H1 (cell line): ENCODE data around the gene ARHGEF6. TPM values are rescaled to one million over a fixed set of nuclear protein-coding genes. Genes with fewer than 3 reads are reported as not detected.

Experiments
- CTCF ChIA-PET: fragments of 300-600 bp; sonication (Branson Sonifier 250); formaldehyde crosslinking; loops from one replicate; lab custom pipeline; 2021; ENCODE audit not compliant: partially characterized antibody; lab: Charles Lee
- POLR2A ChIA-PET: fragments of 300-600 bp; sonication (Branson Sonifier 250); formaldehyde crosslinking; loops from one replicate; lab custom pipeline; 2021; ENCODE audit warnings: inconsistent platforms; ENCODE audit not compliant: partially characterized antibody; lab: Charles Lee
- DNase-seq, 2 experiments: peaks; one replicate each; pipeline versions ENCODE4 v3.0.0 to v3.0.0-alpha.2; 2010 to 2022; ENCODE audit warnings: low spot score in 2 of 2, low read depth in 1 of 2, mixed read lengths in 1 of 2
- FAIRE-seq: peaks from 2 replicates; lab custom pipeline; 2011; peaks lifted over from hg19 to GRCh38; lab: Jason Lieb, UNC
- H2AFZ ChIP-seq: 2 replicates; pipeline ENCODE4 v1.8.1; 2012; ENCODE audit warnings: low read length, inconsistent platforms
- H2AK5ac ChIP-seq: 2 replicates; pipeline ENCODE4 v1.6.1; 2013; ENCODE audit warnings: low read depth, low read length
- H2BK120ac ChIP-seq: replicated peaks from 2 replicates; pipeline ENCODE3; 2013; ENCODE audit warnings: low read depth, low read length, inconsistent platforms
- H2BK12ac ChIP-seq: 2 replicates; pipeline ENCODE4 v1.6.1; 2013; ENCODE audit warnings: low read depth, low read length
- H2BK15ac ChIP-seq: 2 replicates; pipeline ENCODE4 v1.6.1; 2013; ENCODE audit warnings: low read length
- H2BK20ac ChIP-seq: 2 replicates; pipeline ENCODE4 v1.6.1; 2013; ENCODE audit warnings: low read length
- H2BK5ac ChIP-seq: 2 replicates; pipeline ENCODE4 v1.6.1; 2013; ENCODE audit warnings: low read depth, low read length
- H3K14ac ChIP-seq: 2 replicates; pipeline ENCODE4 v1.6.1; 2013; ENCODE audit warnings: inconsistent platforms; ENCODE audit not compliant: insufficient read length
- H3K18ac ChIP-seq: 2 replicates; pipeline ENCODE4 v1.6.1; 2013; ENCODE audit warnings: low read length; ENCODE audit errors: extremely low read depth
- H3K23ac ChIP-seq: 2 replicates; pipeline ENCODE4 v1.6.1; 2013; ENCODE audit warnings: inconsistent platforms; ENCODE audit not compliant: insufficient read length
- H3K23me2 ChIP-seq: 2 replicates; pipeline ENCODE4 v1.6.1; 2013; ENCODE audit warnings: low read depth, low read length
- H3K27ac ChIP-seq: 2 replicates; pipeline ENCODE4 v1.6.1; 2011; ENCODE audit warnings: low read depth, low read length, inconsistent platforms
- H3K27me3 ChIP-seq, 4 experiments: replicated peaks in 1 of 4; 1 replicate in 1 of 4; 2 replicates in 3 of 4; pipeline versions ENCODE4 v1.6.1 to v1.8.1; 2011 to 2013; ENCODE audit warnings: low read length in 3 of 4, mild to moderate bottlenecking in 3 of 4, inconsistent platforms in 2 of 4, mixed read lengths in 2 of 4, moderate library complexity in 1 of 4; ENCODE audit not compliant: control insufficient read depth in 3 of 4, insufficient read depth in 3 of 4; ENCODE audit errors: extremely low read depth in 1 of 4
- H3K36me3 ChIP-seq, 4 experiments: 2 replicates each; pipeline versions ENCODE4 v1.6.1 to v1.8.1; 2011 to 2013; ENCODE audit warnings: mild to moderate bottlenecking in 4 of 4, low read length in 3 of 4, moderate library complexity in 2 of 4, control low read depth in 1 of 4, inconsistent platforms in 1 of 4; ENCODE audit not compliant: insufficient read depth in 4 of 4, control insufficient read depth in 2 of 4
- H3K4ac ChIP-seq: replicated peaks from 2 replicates; pipeline ENCODE3; 2013; ENCODE audit warnings: low read length, low read depth, mixed read lengths, inconsistent platforms; ENCODE audit not compliant: insufficient read length
- H3K4me1 ChIP-seq, 4 experiments: replicated peaks in 1 of 4; 1 replicate in 1 of 4; 2 replicates in 3 of 4; pipeline versions ENCODE4 v1.6.1 to v1.8.1; 2011 to 2013; ENCODE audit warnings: low read length in 3 of 4, inconsistent platforms in 2 of 4, mixed read lengths in 1 of 4; ENCODE audit not compliant: insufficient read depth in 4 of 4, control insufficient read depth in 3 of 4
- H3K4me2 ChIP-seq, 2 experiments: 2 replicates each; pipeline versions ENCODE4 v1.6.1 to v1.8.1; 2011 to 2013; ENCODE audit warnings: low read depth in 2 of 2, low read length in 2 of 2, control low read depth in 1 of 2, inconsistent platforms in 1 of 2, mild to moderate bottlenecking in 1 of 2; ENCODE audit not compliant: insufficient read depth in 1 of 2
- H3K4me3 ChIP-seq, 4 experiments: fragments of 200-600, 300-600 bp in 1 of 4; sonication (generic), shearing (Covaris generic), sonication (Bioruptor Twin) in 1 of 4; 2 replicates each; pipeline versions ENCODE4 v1.5.1 to v1.8.1; 2011 to 2016; ENCODE audit warnings: low read length in 4 of 4, low read depth in 3 of 4, control low read depth in 2 of 4, inconsistent platforms in 2 of 4, mild to moderate bottlenecking in 2 of 4, mixed read lengths in 1 of 4, moderate library complexity in 1 of 4; ENCODE audit not compliant: insufficient read depth in 2 of 4; ENCODE audit errors: extremely low read depth in 1 of 4
- H3K56ac ChIP-seq: replicated peaks from 2 replicates; pipeline ENCODE3; 2013; ENCODE audit warnings: low read depth, mild to moderate bottlenecking, mixed read lengths, low read length, inconsistent platforms; ENCODE audit not compliant: insufficient read length
- H3K79me1 ChIP-seq: 2 replicates; pipeline ENCODE4 v1.6.1; 2013; ENCODE audit warnings: low read depth, low read length, control low read depth
- H3K79me2 ChIP-seq, 2 experiments: 2 replicates each; pipeline versions ENCODE4 v1.6.1 to v1.8.1; 2012 to 2013; ENCODE audit warnings: low read length in 2 of 2, mild to moderate bottlenecking in 2 of 2, inconsistent platforms in 1 of 2; ENCODE audit not compliant: insufficient read depth in 2 of 2, control insufficient read depth in 1 of 2
- H3K9ac ChIP-seq, 4 experiments: replicated peaks in 1 of 4; 1 replicate in 1 of 4; 2 replicates in 3 of 4; pipeline versions ENCODE4 v1.6.1 to v1.8.1; 2011 to 2013; ENCODE audit warnings: low read depth in 3 of 4, low read length in 3 of 4, control low read depth in 2 of 4, mild to moderate bottlenecking in 2 of 4, moderate library complexity in 2 of 4, inconsistent platforms in 1 of 4; ENCODE audit errors: extremely low read depth in 1 of 4
- H3K9me3 ChIP-seq, 2 experiments: 2 replicates each; pipeline versions ENCODE4 v1.6.1 to v1.8.1; 2012 to 2013; ENCODE audit warnings: mild to moderate bottlenecking in 2 of 2, moderate library complexity in 2 of 2, control low read depth in 1 of 2, inconsistent platforms in 1 of 2, low read depth in 1 of 2, low read length in 1 of 2, mixed read lengths in 1 of 2; ENCODE audit not compliant: insufficient read depth in 2 of 2
- H4K20me1 ChIP-seq, 2 experiments: replicated peaks in 1 of 2; 2 replicates each; pipeline versions ENCODE3 to v1.8.1; 2011 to 2013; ENCODE audit warnings: inconsistent platforms in 2 of 2, low read length in 2 of 2, mild to moderate bottlenecking in 1 of 2; ENCODE audit not compliant: insufficient read depth in 2 of 2, control insufficient read depth in 1 of 2
- H4K5ac ChIP-seq: 2 replicates; pipeline ENCODE4 v1.6.1; 2013; ENCODE audit warnings: low read length, low read depth, mixed read lengths, inconsistent platforms; ENCODE audit not compliant: insufficient read length
- H4K8ac ChIP-seq: 2 replicates; pipeline ENCODE4 v1.8.0; 2013; ENCODE audit warnings: mild to moderate bottlenecking, moderate library complexity, low read length, inconsistent platforms; ENCODE audit not compliant: insufficient read depth; ENCODE audit errors: extremely low read depth
- H4K91ac ChIP-seq: replicated peaks from 2 replicates; pipeline ENCODE3; 2013; ENCODE audit warnings: low read length, mixed read lengths, inconsistent platforms; ENCODE audit not compliant: insufficient read length
- BRCA1 ChIP-seq: IDR thresholded peaks from 2 replicates; pipeline ENCODE4 v1.6.1; 2012; ENCODE audit warnings: low read depth, low read length, improper control_type of control experiment
- CHD1 ChIP-seq: IDR thresholded peaks from 2 replicates; pipeline ENCODE4 v1.6.1; 2012; ENCODE audit warnings: low read depth, low read length, improper control_type of control experiment
- CREB1 ChIP-seq: IDR thresholded peaks from 2 replicates; pipeline ENCODE4 v1.6.1; 2012; ENCODE audit warnings: inconsistent platforms
- EGR1 ChIP-seq: IDR thresholded peaks from 2 replicates; pipeline ENCODE4 v1.6.1; 2011; ENCODE audit warnings: low read depth, low read length, borderline replicate concordance
- EP300 ChIP-seq, 2 experiments: IDR thresholded peaks; 1 replicate in 1 of 2; 2 replicates in 1 of 2; pipeline ENCODE4 v1.6.1; 2011 to 2012; ENCODE audit warnings: low read depth in 2 of 2, low read length in 2 of 2, mild to moderate bottlenecking in 2 of 2, borderline replicate concordance in 1 of 2, inconsistent platforms in 1 of 2, moderate library complexity in 1 of 2
- HDAC6 ChIP-seq: IDR thresholded peaks from one replicate; pipeline ENCODE4 v1.7.1; 2012; ENCODE audit warnings: low read depth, mild to moderate bottlenecking, inconsistent platforms, low read length, moderate library complexity
- KDM5A ChIP-seq: fragments of 200-600 bp; IDR thresholded peaks from 2 replicates; pipeline ENCODE4 v1.7.1; 2012; ENCODE audit warnings: mild to moderate bottlenecking, low read length, inconsistent platforms, mixed read lengths
- NANOG ChIP-seq: IDR thresholded peaks from 2 replicates; pipeline ENCODE4 v1.6.1; 2011; ENCODE audit warnings: low read length, low read depth, mild to moderate bottlenecking, inconsistent platforms; ENCODE audit not compliant: insufficient read depth, poor library complexity, severe bottlenecking
- RFX5 ChIP-seq: IDR thresholded peaks from 2 replicates; pipeline ENCODE4 v1.6.1; 2011; ENCODE audit warnings: low read depth, low read length, improper control_type of control experiment, borderline replicate concordance
- SAP30 ChIP-seq: fragments of 300-600 bp; sonication (generic); IDR thresholded peaks from 2 replicates; pipeline ENCODE4 v1.7.1; 2012; ENCODE audit warnings: low read length, moderate library complexity, mild to moderate bottlenecking, inconsistent platforms; ENCODE audit not compliant: insufficient read depth, insufficient replicate concordance
- SIN3A ChIP-seq, 2 experiments: IDR thresholded peaks in 1 of 2; conservative IDR thresholded peaks in 1 of 2; 2 replicates each; pipeline ENCODE4 v1.6.1; 2011 to 2012; ENCODE audit warnings: low read length in 2 of 2, improper control_type of control experiment in 1 of 2, low read depth in 1 of 2, mild to moderate bottlenecking in 1 of 2
- SIRT6 ChIP-seq: IDR thresholded peaks from one replicate; pipeline ENCODE4 v1.7.1; 2012; ENCODE audit warnings: low read length, inconsistent platforms
- TAF1 ChIP-seq: IDR thresholded peaks from 2 replicates; pipeline ENCODE4 v1.6.1; 2011; ENCODE audit warnings: mild to moderate bottlenecking, low read depth, low read length
- TAF7 ChIP-seq: optimal IDR thresholded peaks from 2 replicates; pipeline ENCODE3; 2011; ENCODE audit warnings: low read depth, mild to moderate bottlenecking, inconsistent platforms, low read length, moderate library complexity, borderline replicate concordance
- TCF12 ChIP-seq: IDR thresholded peaks from 2 replicates; pipeline ENCODE4 v1.6.1; 2011; ENCODE audit warnings: low read depth, mild to moderate bottlenecking, low read length
- WGBS, 2 experiments: shearing (Covaris generic) in 1 of 2; methylation state at CpG; one replicate each; pipeline versions ENCODE4 v1.1.6 to v1.1.7; 2013 to 2015; ENCODE audit warnings: low lambda C conversion rate in 2 of 2, mixed read lengths in 2 of 2, inconsistent platforms in 1 of 2, low coverage in 1 of 2, missing lambda C conversion rate in 1 of 2; ENCODE audit not compliant: insufficient replicate concordance in 2 of 2, insufficient coverage in 1 of 2, insufficient read length in 1 of 2; ENCODE audit errors: extremely low coverage in 1 of 2, missing lambda C conversion rate in 1 of 2; 5-methylcytosine and 5-hydroxymethylcytosine counted together
- polyA plus RNA-seq, 7 experiments: library from polyadenylated mRNA; depleted of rRNA in 3 of 7; stranded (reverse) in 5 of 7; unstranded in 2 of 7; fragments of >200 nt in 5 of 7; fragments of 200-250 nt in 2 of 7; gene quantifications; 1 replicate in 5 of 7; 2 replicates in 1 of 7; 4 replicates in 1 of 7; pipeline versions ENCODE4 v1.2.1 to v1.2.3, GENCODE V29; 2011 to 2013; ENCODE audit warnings: missing spikeins in 2 of 7, mixed read lengths in 2 of 7
- total RNA-seq: library from RNA; stranded (reverse); fragmentation: NEBNext Ultra II Directional; extraction: Animal tissue kit (Norgen Biotek cat#: 25700); gene quantifications from 2 replicates; pipeline ENCODE4 v1.2.1, GENCODE V29; 2021

The ARHGEF6 gene
- total and polyA plus RNA-seq, 2 of the 8 experiments (the other 6 are each of a cell fraction or from before 2014, with no cell fraction given) = 3.6 to 3.7 TPM

DNA sequence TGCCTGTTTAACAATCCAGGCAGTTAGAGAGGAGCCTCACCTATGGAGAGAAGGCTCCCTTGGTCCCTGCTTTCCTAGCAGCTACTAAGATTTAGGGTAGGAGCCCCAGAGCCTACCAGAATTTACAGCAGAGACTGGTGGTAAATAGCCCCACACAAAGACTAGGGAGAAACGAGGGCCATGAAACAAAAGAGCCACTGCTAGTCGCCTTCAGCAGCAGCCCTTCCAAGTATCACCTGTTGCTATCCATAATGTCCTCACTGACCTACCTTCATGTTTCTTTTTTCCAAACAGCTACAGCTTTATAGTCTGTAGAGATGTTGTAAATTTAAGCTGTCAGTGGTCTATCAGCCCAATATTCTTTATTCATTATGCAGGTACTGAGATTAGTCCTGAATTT, 25.3 kb downstream of the ARHGEF6 start:
- 58% methylated on average over 2 of the region's 2 CpGs; no CpG with 5 or more reads in 1 of the 2 experiments for WGBS, 2 experiments
- Histone ChIP-seq H2AK5ac (no peak overlapping the region), H2BK120ac (no peak overlapping the region), H4K20me1 (no peaks in the 10 kb centered on the region), H3K56ac (no peak overlapping the region), H4K5ac (no peak overlapping the region), H3K4me3 (no peak overlapping the region), H3K23me2 (no peaks in the 10 kb centered on the region), H3K79me2 (no peaks in the 10 kb centered on the region), H3K36me3 (no peaks in the 10 kb centered on the region), H3K14ac (no peak overlapping the region), H3K9ac (no peak overlapping the region), H2AFZ (no peak overlapping the region), H2BK15ac (no peak overlapping the region), H3K4me2 (no peak overlapping the region), H3K4ac (no peak overlapping the region), H2BK20ac (no peak overlapping the region), H3K18ac (no peak overlapping the region), H4K8ac (no peak overlapping the region), H3K9me3 (no peaks in the 10 kb centered on the region), H3K27me3 (no peaks in the 10 kb centered on the region), H3K23ac (no peak overlapping the region), H2BK5ac (no peak overlapping the region), H3K4me1 (peaks cover 0 to 5% (median 5%) of the 10 kb centered on the region in 4 experiments; a peak in 5 of 7 replicates), H4K91ac (no peak overlapping the region), H3K27ac (no peak overlapping the region), H3K79me1 (no peaks in the 10 kb centered on the region), H2BK12ac (no peak overlapping the region)
- FAIRE-seq = no peak
- CTCF ChIA-PET = no interaction called here
- POLR2A ChIA-PET = interaction anchor here (1.5 kb wide), 1 partner anchor 125 kb away, joined by 4 read pairs; the partner anchor contains the start of gene RBMX
- no peak for DNase-seq
- TF ChIP-seq TAF1 (no peak), EGR1 (no peak), HDAC6 (no peak), SIN3A (conservative IDR thresholded peaks at IDR 0.05 in 1 of 2, IDR thresholded peaks at IDR 0.05 in 1 of 2; ENCODE audit: low read depth in 1 of 2, low read length in 2 of 2) (no peak), SIRT6 (no peak), CREB1 (no peak), SAP30 (no peak), KDM5A (no peak), CHD1 (no peak), NANOG (no peak), TAF7 (no peak), TCF12 (no peak), BRCA1 (no peak), EP300 (IDR thresholded peaks at IDR 0.05; ENCODE audit: borderline replicate concordance in 1 of 2, low read depth in 2 of 2, low read length in 2 of 2) (no peak), RFX5 (no peak)
